IPS-18a (cell line): ENCODE results near the gene UQCR11.

Experiments used
- H3K27ac ChIP-seq: one replicate; pipeline ENCODE4 v1.5.1; 2013; ENCODE audit warnings: low read length
- H3K27me3 ChIP-seq: one replicate; pipeline ENCODE4 v1.6.1; 2013; ENCODE audit warnings: mild to moderate bottlenecking, low read length; ENCODE audit not compliant: control insufficient read depth, insufficient read depth
- H3K36me3 ChIP-seq: one replicate; pipeline ENCODE4 v1.6.1; 2013; ENCODE audit warnings: low read depth, low read length; ENCODE audit not compliant: control insufficient read depth
- H3K4me1 ChIP-seq: one replicate; pipeline ENCODE4 v1.6.1; 2013; ENCODE audit warnings: low read depth, low read length; ENCODE audit not compliant: control insufficient read depth
- H3K4me3 ChIP-seq: one replicate; pipeline ENCODE4 v1.5.1; 2013; ENCODE audit warnings: low read length
- H3K9ac ChIP-seq: one replicate; pipeline ENCODE4 v1.6.1; 2013; ENCODE audit warnings: mild to moderate bottlenecking, low read length, moderate library complexity
- H3K9me3 ChIP-seq: one replicate; pipeline ENCODE4 v1.6.1; 2013; ENCODE audit warnings: low read depth, low read length; ENCODE audit not compliant: control insufficient read depth

The UQCR11 gene

GRCh38 chr19:1580957-1581356, 24.3 kb downstream of the UQCR11 start:
- Histone ChIP-seq H3K27me3 (no peaks in the 10 kb centered on the region), H3K4me1 (no peaks in the 10 kb centered on the region), H3K4me3 (no peak overlapping the region), H3K36me3 (peaks cover 45% of the 10 kb centered on the region), H3K27ac (no peak overlapping the region), H3K9ac (no peak overlapping the region), H3K9me3 (no peaks in the 10 kb centered on the region)

DNA sequence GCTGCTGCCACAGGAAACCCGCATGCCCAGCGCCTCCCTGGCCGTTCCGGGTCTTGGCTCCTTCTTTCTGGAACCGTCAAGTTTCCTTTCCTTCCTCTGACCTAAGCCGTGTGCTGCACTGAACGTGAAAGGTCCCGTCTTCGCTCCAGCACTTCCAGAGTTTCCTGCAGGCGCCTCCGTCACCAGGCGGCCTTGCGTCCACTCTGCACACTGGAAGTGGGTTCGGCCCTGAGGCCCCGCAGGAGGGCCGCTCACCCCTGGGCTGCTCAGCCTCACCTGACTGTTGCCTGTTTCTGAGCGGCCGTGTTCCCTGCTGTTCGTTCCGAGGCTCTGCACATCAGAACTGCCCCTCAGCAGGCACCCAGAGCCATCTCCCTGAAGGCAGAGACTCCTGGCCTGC, 24.9 kb downstream of the UQCR11 start:
- H3K27ac ChIP-seq = no peak overlapping the region
- no peaks in the 10 kb centered on the region for H3K9me3 ChIP-seq
- H3K27me3 ChIP-seq = no peaks in the 10 kb centered on the region
- H3K9ac ChIP-seq = no peak overlapping the region
- H3K36me3 ChIP-seq = peaks cover 45% of the 10 kb centered on the region
- H3K4me3 ChIP-seq = no peak overlapping the region
- H3K4me1 ChIP-seq = no peaks in the 10 kb centered on the region

DNA sequence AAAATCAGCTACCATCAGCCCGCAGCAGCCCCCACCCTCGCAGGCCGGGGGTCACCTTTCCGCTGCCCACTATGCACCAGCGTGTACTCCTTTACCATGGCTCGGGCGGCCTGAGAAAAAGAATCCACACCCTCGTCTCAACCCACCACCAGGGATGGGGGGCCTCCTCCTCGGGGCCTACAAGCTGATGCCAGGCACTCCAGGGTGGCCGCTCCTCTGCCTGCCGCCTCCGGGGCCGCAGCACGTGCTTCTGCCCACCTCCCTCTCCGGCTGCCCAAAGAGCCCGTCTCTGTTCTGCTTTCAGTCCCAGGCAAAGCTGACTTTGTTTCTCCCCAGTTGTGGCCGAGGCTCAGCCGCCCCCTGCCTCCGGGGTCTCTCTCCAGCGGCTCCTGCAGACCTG, 26.0 kb downstream of the UQCR11 start:
- Histone ChIP-seq H3K9me3 (no peaks in the 10 kb centered on the region), H3K27ac (no peak overlapping the region), H3K27me3 (no peaks in the 10 kb centered on the region), H3K9ac (no peak overlapping the region), H3K4me3 (no peak overlapping the region), H3K4me1 (no peaks in the 10 kb centered on the region), H3K36me3 (peaks cover 45% of the 10 kb centered on the region)

DNA sequence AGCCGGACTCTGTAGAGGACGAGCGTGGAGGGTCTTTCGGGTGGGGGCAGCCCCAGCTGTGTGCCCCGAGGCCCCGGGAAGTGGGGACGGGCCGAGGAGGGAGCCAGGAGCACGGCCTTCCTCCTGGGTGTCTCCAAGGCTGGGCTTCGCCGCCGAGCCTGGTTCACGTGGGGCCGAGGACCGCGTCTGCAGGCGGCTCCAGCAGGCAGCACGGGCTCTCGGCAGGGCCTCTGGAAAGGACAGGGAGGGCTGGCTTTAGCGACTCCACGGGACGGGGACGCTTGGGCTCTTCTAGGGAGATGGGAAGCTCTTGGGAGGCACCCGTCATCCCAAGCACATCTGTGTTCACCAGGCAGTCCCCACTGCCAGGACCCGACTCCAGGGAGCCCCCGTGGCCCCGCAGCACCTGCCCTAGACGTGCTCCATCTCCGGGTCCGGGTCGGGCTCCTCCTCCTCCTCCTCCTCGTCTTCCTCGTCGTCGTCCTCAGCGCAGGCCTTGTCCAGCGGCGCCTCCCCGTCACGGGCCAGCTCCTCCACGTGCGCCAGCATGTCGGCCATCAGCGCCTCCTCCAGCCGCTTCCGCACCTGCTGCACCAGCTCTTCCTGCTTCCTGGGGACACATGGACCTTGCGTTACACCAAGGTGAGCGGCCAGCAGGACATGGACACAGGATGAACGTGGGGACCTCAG, 27.2 kb downstream of the UQCR11 start:
- Histone ChIP-seq H3K4me1 (no peaks in the 10 kb centered on the region), H3K36me3 (peaks cover 36% of the 10 kb centered on the region), H3K27me3 (no peaks in the 10 kb centered on the region)

DNA sequence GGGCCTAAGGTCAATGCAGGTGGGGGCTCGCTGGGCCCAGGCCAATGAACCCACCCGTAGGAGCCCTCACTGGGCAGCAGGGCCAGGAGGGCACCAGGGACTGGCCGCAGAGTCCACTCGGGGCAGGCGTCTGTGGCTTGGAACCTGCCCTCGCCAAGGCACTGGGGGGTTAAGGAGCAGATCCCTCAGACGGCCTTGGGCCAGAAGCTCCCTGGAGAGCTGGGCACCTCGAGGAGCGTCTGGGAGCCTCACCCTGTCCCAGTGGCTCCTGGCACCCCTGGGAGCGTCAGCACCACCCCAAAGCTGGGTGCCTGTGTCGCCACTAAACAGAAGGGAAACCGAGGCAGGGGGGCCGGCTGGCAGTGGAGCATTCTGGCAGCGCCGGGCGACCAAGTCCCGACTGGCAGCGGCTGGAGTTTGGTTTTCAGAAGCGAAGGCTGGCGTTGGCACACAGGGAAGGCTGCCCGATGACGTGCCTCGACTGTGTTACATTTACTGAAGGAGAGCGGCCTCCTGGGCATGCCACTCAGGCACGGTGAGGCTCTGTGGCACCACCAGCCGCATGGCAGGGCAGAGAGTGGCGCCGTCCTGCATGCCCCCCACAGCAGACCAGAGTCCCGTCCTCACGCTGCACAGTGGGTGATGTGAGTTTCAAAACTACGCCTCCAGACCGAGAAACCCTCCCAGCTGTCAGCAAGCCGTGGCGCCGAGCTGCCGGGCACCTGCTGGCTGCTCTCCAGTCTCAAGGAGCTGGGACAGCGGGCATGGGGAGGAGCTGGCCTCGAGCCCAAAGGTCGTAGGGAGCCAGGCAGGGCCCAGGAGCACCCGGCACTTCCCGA, 28.0 kb downstream of the UQCR11 start:
- peaks cover 30% of the 10 kb centered on the region for H3K36me3 ChIP-seq
- no peak overlapping the region for H3K9ac ChIP-seq
- H3K27me3 ChIP-seq = no peaks in the 10 kb centered on the region
- no peak overlapping the region for H3K27ac ChIP-seq
- no peaks in the 10 kb centered on the region for H3K4me1 ChIP-seq
- no peaks in the 10 kb centered on the region for H3K9me3 ChIP-seq
- H3K4me3 ChIP-seq = no peak overlapping the region

More for the DNA sequence above, 27.2 kb downstream of the UQCR11 start:
- H3K4me3 ChIP-seq = no peak overlapping the region
- no peaks in the 10 kb centered on the region for H3K9me3 ChIP-seq
- no peak overlapping the region for H3K9ac ChIP-seq
- H3K27ac ChIP-seq = no peak overlapping the region

- peaks cover 24% of the 10 kb centered on the region for H3K36me3 ChIP-seq
- no peak overlapping the region for H3K4me3 ChIP-seq
- H3K27ac ChIP-seq = no peak overlapping the region
- no peaks in the 10 kb centered on the region for H3K9me3 ChIP-seq
- no peak overlapping the region for H3K9ac ChIP-seq
- H3K27me3 ChIP-seq = no peaks in the 10 kb centered on the region
- H3K4me1 ChIP-seq = no peaks in the 10 kb centered on the region
These were observed 28.8 kb downstream of the UQCR11 start for GRCh38 chr19:1576242-1577089.

- H3K36me3 ChIP-seq = peaks cover 15% of the 10 kb centered on the region
- H3K4me3 ChIP-seq = no peak overlapping the region
- peaks cover 6% of the 10 kb centered on the region for H3K27me3 ChIP-seq
- H3K27ac ChIP-seq = no peak overlapping the region
- no peak overlapping the region for H3K9ac ChIP-seq
- no peaks in the 10 kb centered on the region for H3K4me1 ChIP-seq
- H3K9me3 ChIP-seq = no peaks in the 10 kb centered on the region
These were observed 29.7 kb downstream of the UQCR11 start for GRCh38 chr19:1575323-1576241.

- Histone ChIP-seq H3K4me3 (no peak overlapping the region), H3K4me1 (no peaks in the 10 kb centered on the region), H3K27ac (no peak overlapping the region), H3K27me3 (peaks cover 17% of the 10 kb centered on the region), H3K9ac (no peak overlapping the region), H3K9me3 (no peaks in the 10 kb centered on the region), H3K36me3 (peaks cover 5% of the 10 kb centered on the region)
These were observed 30.7 kb downstream of the UQCR11 start for GRCh38 chr19:1574354-1575136.

- no peak overlapping the region for H3K4me3 ChIP-seq
- H3K36me3 ChIP-seq = no peaks in the 10 kb centered on the region
These were observed 32.5 kb downstream of the UQCR11 start for GRCh38 chr19:1572795-1573194.

GRCh38 chr19:1571358-1571757, 33.9 kb downstream of the UQCR11 start:
- Histone ChIP-seq H3K9me3 (no peaks in the 10 kb centered on the region), H3K4me3 (no peak overlapping the region), H3K36me3 (no peaks in the 10 kb centered on the region), H3K4me1 (no peaks in the 10 kb centered on the region), H3K27me3 (peaks cover 28% of the 10 kb centered on the region), H3K9ac (no peak overlapping the region), H3K27ac (no peak overlapping the region)

More at GRCh38 chr19:1572795-1573194, 32.5 kb downstream of the UQCR11 start:
- Histone ChIP-seq H3K4me1 (no peaks in the 10 kb centered on the region), H3K27me3 (peaks cover 28% of the 10 kb centered on the region), H3K9me3 (no peaks in the 10 kb centered on the region), H3K9ac (no peak overlapping the region), H3K27ac (no peak overlapping the region)
